ENCODE data around the gene AUP1. TPM values are rescaled to one million over a fixed set of nuclear protein-coding genes. Genes with fewer than 3 reads are reported as not detected.
A peak's percentile ranks its signal among the peaks of the same experiment; 100 is the strongest.

AUP1 gene
- total and polyA plus RNA-seq, 2 of the 8 experiments (the other 6 are each of a cell fraction or from before 2014, with no cell fraction given): 83.4 to 121 TPM

- peak in 1 of 2 experiments; percentile 46; a peak in 1 of 4 replicates for TF ChIP-seq HDAC2 (IDR thresholded peaks at IDR 0.05; ENCODE audit: borderline replicate concordance in 1 of 2, low read depth in 2 of 2, low read length in 2 of 2)
- TF ChIP-seq MAFK (IDR thresholded peaks at IDR 0.05; ENCODE audit: low read depth, low read length): no peak
- peak in 1 of 2 experiments; percentile 66; a peak in 2 of 4 replicates for TF ChIP-seq SIN3A (conservative IDR thresholded peaks at IDR 0.05 in 1 of 2, IDR thresholded peaks at IDR 0.05 in 1 of 2; ENCODE audit: low read depth in 1 of 2, low read length in 2 of 2)
- TF ChIP-seq CTBP2 (IDR thresholded peaks at IDR 0.05; ENCODE audit: borderline replicate concordance, insufficient read depth, insufficient read length, low read length): peak; percentile 24
- TF ChIP-seq E2F6 (IDR thresholded peaks at IDR 0.05): peak; percentile 56
- TF ChIP-seq JUND (IDR thresholded peaks at IDR 0.05; ENCODE audit: low read length): peak; percentile 63; the same call in 1 of the 2 replicates
These were observed 26.6 kb downstream of the AUP1 start (continued) for GRCh38 chr2:74502720-74503505.
